EL (cell line): Measurements from ENCODE around the gene MRTFB.

Experiments
- DNase-seq: peaks from one replicate; pipeline ENCODE4 v3.0.0-alpha.2; 2016

Gene MRTFB

DNA sequence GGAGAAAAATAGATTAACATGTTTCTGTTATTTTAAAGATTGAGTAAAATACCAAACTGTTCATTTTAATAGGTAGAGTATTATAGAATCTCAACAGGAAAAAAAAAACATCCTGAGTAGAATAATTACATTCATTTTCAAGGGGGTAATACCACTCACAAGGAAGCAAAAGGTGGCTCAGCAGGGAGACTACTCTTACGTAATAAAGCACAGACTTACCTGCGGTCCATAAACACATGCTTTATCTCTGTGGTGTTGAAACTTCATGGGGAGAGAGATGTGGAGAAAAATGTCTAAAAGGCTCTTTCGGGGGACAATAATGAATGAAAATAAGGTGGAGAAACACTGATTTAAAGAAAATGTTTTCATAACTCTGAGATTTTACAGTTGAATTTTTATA, 171.7 kb downstream of the MRTFB start:
- DNase-seq, result no peak

DNA sequence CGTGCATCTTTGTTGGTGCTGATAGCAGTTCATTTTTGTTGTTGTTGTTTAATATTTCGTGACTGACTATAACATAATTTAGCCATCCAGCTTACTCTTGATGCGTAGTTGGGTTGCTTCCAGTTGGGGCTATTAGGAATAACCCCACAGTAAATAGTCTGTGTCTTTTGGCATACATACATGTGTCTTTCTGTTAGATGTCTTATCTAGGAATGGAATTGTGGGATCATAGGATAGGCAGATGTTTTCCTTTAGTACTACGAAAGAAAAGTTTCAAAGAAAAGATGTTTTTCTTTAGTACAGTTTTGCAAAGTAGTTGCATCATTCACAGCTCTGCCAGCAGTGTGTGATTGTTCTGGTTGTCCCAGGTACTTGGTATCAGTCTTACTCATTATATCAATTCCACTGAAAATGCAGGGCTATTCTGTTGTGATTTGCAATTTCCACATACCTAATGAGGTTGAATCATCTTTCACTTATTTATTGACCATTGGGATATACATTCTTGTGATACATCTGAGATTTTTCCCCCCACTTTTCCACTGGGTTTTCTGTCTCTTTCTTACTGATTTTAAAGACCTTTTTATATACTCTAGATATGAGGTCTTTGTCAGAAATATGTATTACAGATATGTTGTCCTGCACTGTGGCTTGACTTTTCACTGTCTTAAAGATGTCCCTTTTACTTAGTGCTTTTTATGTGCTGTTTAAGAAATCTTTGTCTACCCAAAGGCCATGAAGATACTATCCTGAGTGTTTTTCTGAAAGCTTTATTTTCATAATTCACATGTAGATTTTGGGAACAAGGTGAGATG, 173.3 kb downstream of the MRTFB start:
- no peak for DNase-seq

GRCh38 chr16:14248791-14249190, 177.7 kb downstream of the MRTFB start:
- no peak for DNase-seq

GRCh38 chr16:14249291-14250032, 178.3 kb downstream of the MRTFB start:
- DNase-seq, result peak; percentile 40

- DNase-seq, result no peak
Measured at GRCh38 chr16:14251419-14251818, 180.3 kb downstream of the MRTFB start.

DNA sequence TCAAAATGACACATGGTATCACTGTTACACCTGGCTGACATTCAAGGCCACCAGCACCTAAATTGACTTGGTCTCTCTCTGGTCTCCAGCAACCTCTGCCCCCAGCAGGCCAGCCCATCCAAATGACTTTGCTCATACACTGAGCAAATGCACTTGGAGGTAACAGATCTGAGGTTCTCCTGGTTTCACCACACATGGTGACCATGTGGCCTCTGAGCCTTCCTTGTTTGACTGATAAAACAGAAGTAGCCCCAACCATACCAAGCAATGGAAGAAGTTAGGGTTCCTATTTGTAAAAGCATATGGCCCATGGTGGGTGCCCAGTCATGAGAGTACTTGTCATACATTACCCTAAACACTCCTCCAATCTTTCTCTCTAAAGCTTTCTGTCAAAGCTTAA, 181.7 kb downstream of the MRTFB start:
- no peak for DNase-seq

- no peak for DNase-seq
Measured at GRCh38 chr16:14263011-14263410, 191.9 kb downstream of the MRTFB start.

DNA sequence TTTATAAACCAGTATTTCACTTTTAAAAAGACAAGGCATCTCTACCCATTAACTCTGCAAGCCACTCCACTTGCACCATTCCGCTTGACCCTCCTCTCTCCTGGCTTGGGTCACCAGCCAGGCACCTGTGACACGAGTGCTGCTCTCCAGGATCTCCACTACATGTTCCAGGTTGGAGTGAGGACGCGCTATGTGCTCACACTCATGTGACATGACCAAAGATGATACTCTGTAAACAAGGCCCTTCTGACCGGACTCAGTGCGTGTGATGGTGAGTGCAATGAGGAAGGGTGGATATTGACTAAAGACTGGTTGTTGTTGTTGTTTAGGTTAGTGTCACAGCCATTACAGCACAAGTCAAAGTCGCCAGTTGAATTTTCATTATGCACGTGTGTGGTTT, 192.7 kb downstream of the MRTFB start:
- no peak for DNase-seq

- no peak for DNase-seq
Measured at GRCh38 chr16:14264327-14264943, 193.3 kb downstream of the MRTFB start.

DNA sequence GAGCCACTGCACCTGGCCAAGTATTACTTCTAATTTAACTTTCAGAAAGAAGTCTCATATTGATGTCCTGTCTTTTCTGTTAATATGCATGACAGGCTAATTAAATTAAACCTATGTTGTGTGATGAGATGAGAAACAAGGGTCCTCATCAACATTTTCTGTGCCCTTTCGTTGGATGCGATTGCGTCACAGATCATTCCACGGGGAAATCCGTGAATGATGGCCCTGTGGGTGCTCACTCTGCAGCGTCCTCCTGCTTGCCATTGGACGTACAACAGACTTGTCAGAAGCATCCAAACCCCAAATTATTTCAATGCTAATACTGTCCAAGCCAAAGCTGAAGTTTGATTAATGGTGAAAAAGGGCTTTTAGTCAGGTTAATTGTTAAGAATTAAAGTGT, 197.0 kb downstream of the MRTFB start:
- no peak for DNase-seq

DNA sequence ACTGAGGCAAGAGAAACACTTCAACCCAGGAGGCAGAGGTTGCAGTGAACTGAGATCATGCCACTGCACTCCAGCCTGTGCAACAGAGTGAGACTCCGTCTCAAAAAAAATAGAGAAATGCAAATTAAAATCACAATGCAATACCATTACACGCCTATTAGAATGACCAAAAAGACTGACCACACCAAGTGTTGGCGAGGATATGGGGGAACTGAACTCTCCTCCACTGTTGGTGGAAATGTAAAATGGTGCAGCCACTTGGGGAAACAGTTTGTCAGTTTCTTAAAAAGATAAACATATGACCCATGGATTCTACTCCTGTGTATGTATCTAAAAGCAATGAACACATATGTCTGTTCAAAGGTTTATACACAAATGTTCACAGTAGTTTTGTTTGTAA, 204.8 kb downstream of the MRTFB start:
- DNase-seq, result no peak

DNA sequence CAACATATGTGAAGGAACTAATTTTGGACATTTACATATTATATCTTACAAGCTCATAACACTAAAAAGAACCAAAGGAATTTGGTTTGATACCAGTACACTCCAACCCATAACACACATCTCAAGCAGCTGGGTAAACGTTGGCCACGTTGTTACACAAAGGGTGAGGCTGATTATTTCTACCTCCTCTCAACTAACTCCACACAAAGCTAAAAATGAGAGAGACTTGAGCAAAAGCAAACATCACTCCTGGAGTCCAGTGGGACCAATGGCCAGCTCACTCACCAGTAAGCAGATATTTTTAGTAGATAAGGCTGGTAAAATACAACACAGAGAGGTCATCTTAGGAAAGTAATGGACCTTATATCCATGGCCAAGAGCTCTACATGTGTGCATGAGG, 207.6 kb downstream of the MRTFB start:
- DNase-seq, result no peak

GRCh38 chr16:14280541-14280940, 209.4 kb downstream of the MRTFB start:
- peak; percentile 23 for DNase-seq

- DNase-seq, result no peak
Measured at GRCh38 chr16:14283786-14284185, 212.7 kb downstream of the MRTFB start.

- no peak for DNase-seq
Measured at GRCh38 chr16:14284371-14284770, 213.3 kb downstream of the MRTFB start.

DNA sequence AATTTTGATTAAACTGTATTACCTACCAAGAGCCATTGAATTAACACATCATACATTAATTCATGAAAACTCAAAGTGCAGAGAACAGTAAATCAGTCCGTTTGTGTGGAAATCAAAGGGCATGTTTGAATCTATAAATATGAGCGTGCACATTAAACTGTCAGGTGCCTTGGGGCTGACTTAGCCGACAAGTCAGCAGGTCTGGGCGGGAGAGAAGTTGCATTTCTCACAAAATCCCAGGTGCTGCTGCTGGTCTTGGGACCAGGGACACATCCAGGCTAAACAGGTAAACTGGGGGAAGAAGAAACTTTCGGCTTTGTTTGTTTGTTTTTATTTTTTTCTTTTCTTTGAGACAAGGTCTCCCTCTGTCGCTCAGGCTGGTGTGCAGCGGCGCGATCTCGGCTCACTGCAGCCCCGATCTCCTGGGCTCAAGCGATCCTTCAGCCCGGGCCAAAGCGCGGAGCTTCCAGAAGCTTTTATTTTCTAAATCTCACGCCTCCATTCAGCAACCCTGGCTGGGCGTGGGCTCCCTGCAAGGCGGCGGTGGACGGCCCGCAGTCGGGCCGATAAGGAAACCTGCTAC, 213.9 kb downstream of the MRTFB start:
- no peak for DNase-seq

DNA sequence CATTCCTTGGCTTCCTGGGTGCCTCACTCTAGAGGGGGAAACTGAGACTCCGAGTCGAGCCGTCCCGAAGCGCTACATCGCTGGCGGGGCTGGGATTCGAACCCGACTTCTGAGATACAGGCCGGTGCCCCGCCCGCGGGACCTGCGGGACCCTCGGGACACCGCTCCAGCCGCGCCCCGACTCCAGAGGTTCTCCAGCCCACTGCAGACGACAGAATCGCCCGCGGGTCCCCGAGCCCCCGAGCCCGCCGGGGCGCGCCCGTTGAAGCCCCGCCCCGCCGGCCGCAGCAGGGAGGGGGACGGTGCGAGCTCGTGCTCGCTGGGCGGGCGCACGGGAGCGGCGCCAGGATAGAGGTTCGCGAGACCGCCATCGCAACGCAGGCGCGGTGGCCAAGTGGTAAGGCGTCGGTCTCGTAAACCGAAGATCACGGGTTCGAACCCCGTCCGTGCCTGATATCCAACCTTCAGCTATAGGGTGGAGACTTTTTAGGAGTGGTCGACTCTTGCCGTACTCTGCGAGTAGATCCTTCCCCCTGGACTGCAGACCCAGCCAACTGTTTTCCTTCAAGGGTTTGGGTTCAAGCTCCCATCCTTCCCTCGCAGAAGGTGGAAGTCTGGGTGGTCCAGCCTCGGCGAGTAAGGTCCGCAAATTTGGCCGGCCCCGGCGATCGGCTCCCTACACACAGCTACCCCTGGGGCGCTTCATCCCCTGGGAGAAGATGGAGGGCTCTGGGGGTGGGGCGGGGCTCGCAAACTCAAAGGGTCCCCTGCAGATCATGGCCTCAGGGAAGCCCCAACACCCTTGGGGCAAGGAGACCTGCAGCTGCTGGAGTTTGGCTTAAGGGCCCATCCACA, 214.6 kb downstream of the MRTFB start:
- peak; percentile 96 for DNase-seq

DNA sequence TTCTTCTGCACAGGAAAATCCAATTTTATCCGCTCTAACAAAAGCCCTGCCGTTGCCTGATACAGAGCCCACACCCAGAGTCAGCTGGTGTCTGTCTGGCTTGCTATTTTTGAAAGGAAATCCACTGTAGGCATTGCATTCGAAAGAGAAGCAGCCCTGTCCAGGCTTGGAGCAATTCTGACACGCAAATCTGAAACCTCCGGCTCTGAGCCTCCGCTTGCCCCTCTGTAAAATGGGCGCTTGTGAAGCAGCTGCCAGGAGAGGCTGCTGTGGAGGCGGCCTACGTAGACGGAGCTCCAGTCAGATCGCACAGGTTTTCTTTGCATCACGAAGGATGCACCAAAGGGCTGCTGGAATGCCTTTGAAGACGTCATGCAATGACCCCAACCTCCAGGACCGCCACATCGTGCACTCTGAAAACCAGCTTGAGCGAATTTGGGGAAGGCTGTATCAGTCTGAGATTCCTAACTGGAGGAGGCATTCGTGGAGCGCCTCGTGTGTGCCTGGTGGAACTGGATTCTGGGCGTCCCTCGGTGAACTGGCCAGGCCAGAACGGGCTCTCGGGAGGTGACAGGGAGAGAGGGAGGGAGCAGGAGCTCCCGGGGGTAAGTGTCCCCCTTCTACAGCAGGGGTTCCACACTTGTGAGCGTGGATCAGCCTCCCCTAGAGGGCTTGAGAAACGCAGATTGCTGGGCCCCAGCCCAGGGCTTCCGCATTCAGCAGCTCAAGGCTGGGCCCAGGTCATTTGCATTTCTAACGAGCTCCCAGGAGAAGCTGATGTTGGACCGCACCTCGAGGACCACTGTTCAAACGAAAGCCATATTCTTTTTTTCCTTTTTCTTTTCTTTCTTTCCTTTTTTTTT, 215.5 kb downstream of the MRTFB start:
- DNase-seq, result no peak

GRCh38 chr16:14289692-14290340, 218.7 kb downstream of the MRTFB start:
- DNase-seq, result peak; percentile 29

DNA sequence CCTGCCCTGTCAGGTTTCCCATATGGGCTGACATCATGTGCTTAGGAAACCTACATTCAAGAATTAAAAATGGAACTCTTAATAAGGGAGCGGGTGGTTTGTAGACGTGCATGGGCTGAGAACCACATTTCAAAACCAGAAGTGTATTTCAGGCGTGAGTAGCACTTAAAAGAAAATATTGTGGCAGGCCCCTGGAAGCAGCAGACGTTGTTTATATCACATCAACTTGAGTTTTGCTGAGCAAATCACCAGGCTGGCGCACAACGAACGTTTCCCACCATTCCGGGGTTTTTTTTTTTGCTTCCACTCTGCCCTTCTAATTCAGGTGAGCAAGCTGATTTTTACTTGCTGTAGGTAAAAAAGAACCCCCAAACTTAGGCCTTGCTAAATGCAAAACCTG, 220.2 kb downstream of the MRTFB start:
- no peak for DNase-seq
